Activated CD8-positive, alpha-beta memory T cell treated with anti-CD3 and anti-CD28 coated beads, Interleukin-2, amount 50 U/mL, for 48 hours (primary cell): ENCODE measurements around the gene PIAS1.
A peak's percentile ranks its signal among the peaks of the same experiment; 100 is the strongest.
"Not testable (repeated sequence)": the region's sequence is repeated elsewhere in the genome, so short reads cannot be mapped to it uniquely, and the experiment has no call there.

Experiments
- DNase-seq: peaks from one replicate; pipeline ENCODE4 v3.0.0-alpha.2; 2020

PIAS1 gene

GRCh38 chr15:68221530-68222431, 167.7 kb downstream of the PIAS1 start:
- not testable (repeated sequence) for DNase-seq

GRCh38 chr15:68222432-68222743, 168.3 kb downstream of the PIAS1 start:
- DNase-seq: not testable (repeated sequence)

GRCh38 chr15:68223171-68223570, 169.1 kb downstream of the PIAS1 start:
- DNase-seq: no peak

- no peak for DNase-seq
These were observed 170.0 kb downstream of the PIAS1 start for GRCh38 chr15:68224108-68224507.

- no peak for DNase-seq
These were observed 170.6 kb downstream of the PIAS1 start for GRCh38 chr15:68224546-68225250.

- DNase-seq: not testable (repeated sequence)
These were observed 171.3 kb downstream of the PIAS1 start for GRCh38 chr15:68225442-68225841.

- DNase-seq: no peak
These were observed 173.6 kb downstream of the PIAS1 start for GRCh38 chr15:68227643-68228142.

- DNase-seq: no peak
These were observed 174.2 kb downstream of the PIAS1 start for GRCh38 chr15:68228143-68228970.

- DNase-seq: no peak
These were observed 174.9 kb downstream of the PIAS1 start for GRCh38 chr15:68228971-68229385.

GRCh38 chr15:68229386-68230156, 175.5 kb downstream of the PIAS1 start, which contains the start of gene CLN6:
Gene CLN6 (minus strand): TSS chr15:68229728. CDS start chr15:68229584, 144 bp downstream.
- peak; percentile 90 for DNase-seq

- no peak for DNase-seq
These were observed 176.3 kb downstream of the PIAS1 start for GRCh38 chr15:68230157-68231100.

GRCh38 chr15:68231102-68231818, 177.1 kb downstream of the PIAS1 start:
- no peak for DNase-seq

- no peak for DNase-seq
These were observed 178.3 kb downstream of the PIAS1 start for GRCh38 chr15:68232449-68232848.

- no peak for DNase-seq
These were observed 178.8 kb downstream of the PIAS1 start for GRCh38 chr15:68232937-68233336.

- no peak for DNase-seq
These were observed 179.9 kb downstream of the PIAS1 start for GRCh38 chr15:68234060-68234459.

- DNase-seq: not testable (repeated sequence)
These were observed 180.4 kb downstream of the PIAS1 start for GRCh38 chr15:68234520-68234919.

GRCh38 chr15:68235022-68235421, 180.9 kb downstream of the PIAS1 start:
- DNase-seq: no peak

GRCh38 chr15:68239025-68239424, 184.9 kb downstream of the PIAS1 start:
- no peak for DNase-seq

GRCh38 chr15:68241088-68241935, 187.2 kb downstream of the PIAS1 start:
- no peak for DNase-seq
